Putamen (tissue), 1 donor: ENCODE results near the gene PTPN14.

Experiments used
- DNase-seq: peaks from one replicate; pipeline ENCODE4 v3.0.0-alpha.2; 2016; ENCODE audit warnings: low spot score

PTPN14 gene

GRCh38 chr1:214475331-214475730 lies 76.1 kb downstream of the PTPN14 start:
- no peak for DNase-seq

DNA sequence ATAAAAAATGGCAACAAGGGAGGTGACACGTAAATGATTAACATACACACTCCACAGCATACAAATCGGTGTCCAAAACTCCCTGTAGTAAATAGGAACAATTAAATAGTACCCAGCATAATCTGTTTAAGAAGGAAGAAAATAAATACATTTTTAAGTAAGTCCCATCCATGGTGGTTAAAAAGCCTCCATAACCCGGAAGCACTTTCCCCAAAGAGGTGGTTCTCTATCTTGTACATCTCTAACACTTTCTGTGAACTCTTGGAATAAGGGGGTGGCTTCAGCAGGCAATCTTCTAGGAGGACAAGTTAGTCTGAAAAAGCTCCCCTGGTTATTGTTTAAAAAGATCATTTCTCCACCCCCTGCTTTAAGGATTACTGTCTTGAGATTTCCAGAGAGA lies 76.9 kb downstream of the PTPN14 start:
- DNase-seq = no peak

GRCh38 chr1:214473862-214474261 lies 77.5 kb downstream of the PTPN14 start:
- no peak for DNase-seq

DNA sequence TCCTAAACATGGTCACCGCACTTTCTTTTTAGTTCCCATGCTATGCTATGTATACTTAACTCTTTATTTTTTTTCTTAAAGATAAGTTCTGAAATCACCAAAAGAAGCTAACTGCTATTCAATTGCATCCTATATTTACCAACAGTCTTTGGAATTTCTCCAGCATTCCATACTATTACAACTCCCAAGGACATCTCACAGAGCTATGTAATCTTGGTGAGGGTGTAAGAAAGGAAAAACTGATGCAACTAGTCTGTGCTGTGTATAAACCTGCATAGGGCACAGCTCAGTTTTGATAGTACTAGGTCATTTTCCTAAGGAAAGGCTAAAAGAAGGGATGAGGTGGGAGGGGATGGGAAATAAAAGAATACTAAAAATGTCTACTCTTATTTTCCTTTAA lies 78.0 kb downstream of the PTPN14 start:
- DNase-seq = no peak

- DNase-seq = no peak
Measured at GRCh38 chr1:214472364-214472763, 79.0 kb downstream of the PTPN14 start.

- no peak for DNase-seq
Measured at GRCh38 chr1:214471458-214471857, 79.9 kb downstream of the PTPN14 start.

- DNase-seq = no peak
Measured at GRCh38 chr1:214470132-214470531, 81.3 kb downstream of the PTPN14 start.

GRCh38 chr1:214469290-214469689 lies 82.1 kb downstream of the PTPN14 start:
- DNase-seq = no peak

GRCh38 chr1:214467078-214467585 lies 84.3 kb downstream of the PTPN14 start:
- no peak for DNase-seq

GRCh38 chr1:214466403-214467077 lies 84.9 kb downstream of the PTPN14 start:
- DNase-seq = no peak

DNA sequence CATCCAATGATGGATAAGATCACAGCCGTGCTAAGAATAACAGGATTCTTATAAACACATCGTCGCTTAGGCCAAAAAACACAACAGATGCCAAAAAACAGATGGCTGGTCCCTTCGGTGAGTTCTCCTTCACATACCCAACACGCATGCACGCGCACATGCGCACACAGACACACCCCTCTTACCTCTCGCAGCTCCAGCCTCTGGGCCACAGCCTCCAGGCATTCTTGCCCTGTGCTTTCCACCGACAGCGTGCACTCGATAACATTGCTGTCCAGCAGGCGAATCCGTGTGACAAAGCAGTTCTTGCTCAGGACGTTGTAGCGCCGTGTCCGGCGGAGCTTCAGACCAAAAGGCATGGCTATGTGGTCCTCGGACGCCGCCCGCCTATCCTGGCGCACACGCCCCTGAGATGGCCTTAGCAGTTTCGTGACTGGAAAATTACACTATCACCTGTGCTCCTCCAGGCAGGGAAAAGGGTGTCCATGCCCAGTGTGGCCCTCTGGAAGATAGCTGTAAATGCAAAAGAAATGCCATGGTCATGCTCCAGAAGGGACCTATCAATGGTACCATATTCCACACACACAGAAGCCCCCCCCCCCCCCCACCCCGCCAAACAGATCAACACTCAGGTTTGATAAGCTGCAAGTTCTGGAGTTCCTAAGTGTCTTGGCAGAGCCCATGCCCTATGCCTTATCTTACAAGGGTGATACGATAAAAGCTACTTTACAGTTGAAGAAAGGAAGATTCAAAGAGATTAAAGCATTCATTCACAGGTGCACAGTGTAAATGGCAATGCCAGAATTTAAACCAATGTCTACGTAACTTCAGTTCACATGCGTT lies 86.7 kb downstream of the PTPN14 start:
- no peak for DNase-seq

DNA sequence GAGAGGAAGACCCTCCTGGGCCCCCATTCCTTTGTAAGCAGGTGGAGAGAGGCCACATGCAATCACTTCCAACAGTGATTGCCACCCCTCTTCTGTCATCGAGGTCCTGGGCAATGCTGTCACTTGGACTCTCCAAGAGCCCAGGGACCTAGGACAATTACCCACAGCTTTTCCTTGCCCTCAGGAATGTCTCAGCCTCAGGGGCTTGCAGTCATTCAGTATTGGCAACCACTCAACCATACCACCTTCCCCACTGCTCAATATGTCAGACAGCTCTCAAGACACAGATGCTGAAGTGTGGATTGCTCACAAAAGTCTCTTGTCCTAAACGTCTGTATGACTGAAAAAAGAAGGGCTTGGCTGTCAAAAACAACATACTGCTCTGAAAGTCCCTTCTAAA lies 87.8 kb downstream of the PTPN14 start:
- no peak for DNase-seq

GRCh38 chr1:214462882-214463281 lies 88.5 kb downstream of the PTPN14 start:
- no peak for DNase-seq

DNA sequence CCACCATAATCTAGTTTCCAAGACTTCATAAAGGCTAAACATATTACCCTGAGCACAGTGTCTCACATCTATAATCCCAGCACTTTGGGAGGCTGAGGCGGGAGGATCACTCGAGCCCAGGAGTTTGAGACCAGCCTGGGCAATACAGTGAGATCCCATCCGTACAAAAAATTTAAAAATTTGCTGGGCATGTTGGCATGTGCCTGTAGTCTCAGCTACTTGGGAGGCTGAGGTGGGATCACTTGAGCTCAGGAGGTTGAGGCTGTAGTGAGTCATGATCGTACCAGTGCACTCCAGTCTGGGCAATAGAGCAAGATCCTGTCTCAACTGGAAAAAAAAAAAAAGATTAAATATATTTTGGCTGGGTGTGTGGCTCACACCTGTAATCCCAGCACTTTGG lies 90.1 kb downstream of the PTPN14 start:
- DNase-seq = no peak

DNA sequence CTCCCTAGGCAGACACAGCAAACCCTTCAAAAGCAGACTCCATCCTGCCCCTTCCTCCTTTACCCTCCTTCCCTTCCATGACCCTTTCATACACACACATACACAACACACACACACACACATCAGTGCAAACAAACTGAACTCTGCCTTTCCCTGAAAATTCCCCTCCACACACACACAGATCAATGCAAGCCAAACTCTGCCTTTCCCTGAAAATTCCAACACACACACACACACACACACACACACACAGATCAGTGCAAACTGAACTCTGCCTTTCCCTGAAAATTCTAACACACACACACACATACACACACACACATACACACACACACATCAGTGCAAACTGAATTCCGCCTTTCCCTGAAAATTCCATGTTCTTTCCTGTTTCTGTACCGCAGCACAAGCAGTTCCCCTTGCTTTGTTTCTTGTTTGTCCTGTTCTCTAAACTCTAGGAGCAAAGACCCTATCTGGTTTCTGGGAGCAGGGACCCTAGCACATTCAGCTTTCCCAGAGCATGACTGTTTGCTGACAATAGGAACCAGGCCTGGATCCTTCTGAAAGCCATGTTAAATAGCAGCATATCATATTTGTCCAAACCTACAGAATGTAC lies 91.0 kb downstream of the PTPN14 start:
- no peak for DNase-seq

DNA sequence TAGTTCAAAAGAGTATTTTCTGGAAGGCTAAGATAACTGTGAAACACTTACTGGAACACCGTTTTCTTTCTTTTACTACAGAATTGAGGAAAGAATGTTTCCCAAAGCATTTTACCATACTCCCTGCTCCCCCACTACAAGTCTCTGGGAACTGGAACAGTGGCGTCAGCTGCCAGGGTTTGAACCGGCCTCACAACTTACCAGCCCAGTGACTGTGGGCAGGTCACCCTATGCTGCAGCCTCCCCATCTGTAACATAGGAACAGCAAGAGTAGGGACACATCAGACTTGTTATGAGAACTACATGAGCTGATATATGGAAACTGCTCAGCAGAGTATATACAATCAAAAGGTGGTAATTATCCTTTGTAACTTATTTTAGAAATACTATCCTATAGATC lies 91.5 kb downstream of the PTPN14 start:
- no peak for DNase-seq

GRCh38 chr1:214458541-214458940 lies 92.9 kb downstream of the PTPN14 start:
- DNase-seq = no peak

GRCh38 chr1:214455971-214456867 lies 95.2 kb downstream of the PTPN14 start:
- DNase-seq = no peak

DNA sequence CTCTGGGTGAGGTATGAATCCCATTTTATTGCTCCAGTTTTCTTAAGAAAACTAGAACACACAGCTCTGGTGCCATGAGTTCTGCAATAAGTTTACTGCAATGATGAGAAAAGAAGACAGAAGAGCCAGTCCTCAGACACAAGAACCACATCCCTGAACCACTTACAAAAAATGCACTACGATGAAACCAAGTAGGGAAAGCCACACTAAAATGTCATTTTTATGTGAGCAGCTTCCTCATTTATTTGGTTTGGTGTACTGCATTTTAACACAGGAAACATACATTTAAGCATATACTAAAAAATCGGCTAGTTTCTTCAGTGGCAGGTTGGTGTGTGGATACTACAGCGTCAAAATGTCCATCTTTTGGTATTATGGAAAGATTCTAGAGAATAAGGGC lies 95.9 kb downstream of the PTPN14 start:
- no peak for DNase-seq

- no peak for DNase-seq
Measured at GRCh38 chr1:214454569-214455396, 96.6 kb downstream of the PTPN14 start.

DNA sequence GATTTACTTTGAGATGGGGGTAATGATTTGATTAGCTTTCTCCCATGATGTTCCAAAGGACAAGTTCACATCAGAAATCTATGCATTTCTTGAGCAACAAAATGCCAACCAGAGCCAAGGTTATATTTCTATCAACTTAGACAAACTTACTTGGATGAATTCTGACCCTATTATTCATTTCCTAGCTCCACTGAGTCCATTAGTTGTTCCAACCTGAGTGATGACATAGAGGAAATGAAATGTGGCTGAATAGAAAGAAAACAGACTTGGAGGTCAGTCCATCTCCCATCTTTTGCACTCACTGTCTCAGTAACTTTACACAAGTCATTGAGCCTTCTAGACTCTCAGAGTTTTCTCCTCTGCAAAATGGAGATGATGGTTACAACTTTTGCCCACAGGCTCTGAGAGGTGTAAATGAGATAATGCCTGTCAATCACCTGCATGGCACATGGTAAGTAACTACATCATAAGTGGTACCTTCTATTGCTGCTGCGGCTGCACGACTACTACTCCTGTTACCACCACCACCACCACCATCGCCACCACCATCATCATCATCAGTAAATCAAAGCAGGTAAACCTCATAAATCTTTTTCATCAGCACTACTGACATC lies 98.2 kb downstream of the PTPN14 start:
- no peak for DNase-seq
